Kidney (tissue), 14 donors: ENCODE data around the gene ZNF654. TPM values are rescaled to one million over a fixed set of nuclear protein-coding genes. Genes with fewer than 3 reads are reported as not detected.

Source experiments
- DNase-seq, 5 donors: peaks; one replicate each; pipeline ENCODE4 v3.0.0-alpha.2; 2013 to 2020
- FAIRE-seq: peaks from 2 replicates; lab custom pipeline; 2012; peaks lifted over from hg19 to GRCh38; lab: Jason Lieb, UNC
- H3K27ac ChIP-seq, 2 donors: one replicate each; pipeline ENCODE4 v1.7.0; 2013; ENCODE audit warnings: low read depth in 2 of 2, low read length in 2 of 2, inconsistent platforms in 1 of 2
- H3K27me3 ChIP-seq: one replicate; pipeline ENCODE4 v1.7.1; 2013; ENCODE audit warnings: low read length, inconsistent platforms; ENCODE audit not compliant: control insufficient read depth, insufficient read depth
- H3K36me3 ChIP-seq, 3 donors: one replicate each; pipeline versions ENCODE4 v1.7.0 to v1.7.1; 2013; ENCODE audit warnings: low read length in 3 of 3, control low read depth in 1 of 3, inconsistent platforms in 1 of 3; ENCODE audit not compliant: insufficient read depth in 3 of 3, control insufficient read depth in 2 of 3
- H3K4me1 ChIP-seq, 3 donors: one replicate each; pipeline versions ENCODE4 v1.7.0 to v1.7.1; 2013; ENCODE audit warnings: low read length in 3 of 3, inconsistent platforms in 1 of 3, low read depth in 1 of 3; ENCODE audit not compliant: control insufficient read depth in 2 of 3, insufficient read depth in 2 of 3
- H3K4me3 ChIP-seq, 3 donors: one replicate each; pipeline versions ENCODE4 v1.7.0 to v1.8.1; 2013; ENCODE audit warnings: low read length in 3 of 3, control low read depth in 1 of 3, inconsistent platforms in 1 of 3
- H3K9ac ChIP-seq, 3 donors: one replicate each; pipeline versions ENCODE4 v1.7.0 to v1.7.1; 2013; ENCODE audit warnings: low read length in 3 of 3, control low read depth in 1 of 3, inconsistent platforms in 1 of 3
- H3K9me3 ChIP-seq, 3 donors: one replicate each; pipeline versions ENCODE4 v1.7.0 to v1.7.1; 2013; ENCODE audit warnings: low read length in 3 of 3, control low read depth in 1 of 3, inconsistent platforms in 1 of 3; ENCODE audit not compliant: control insufficient read depth in 2 of 3, insufficient read depth in 1 of 3
- intact Hi-C: fragments of 100-400 bp; cut with DNase I; formaldehyde crosslinking; loops from one replicate; pipeline ENCODE4 v1.11.1; 2022
- polyA plus RNA-seq: library from polyadenylated mRNA; stranded (reverse); fragments of 350-450 nt; fragmentation: Illumina TruSeq; extraction: RNeasy Lipid Tissue Mini Kit (QIAGEN cat#74804); gene quantifications from one replicate; pipeline ENCODE4 v1.2.3, GENCODE V29; 2014; ENCODE audit warnings: low read depth, low replicate concordance; ENCODE audit not compliant: insufficient read depth
- total RNA-seq: library from RNA; stranded (reverse); fragmentation: NEBNext Ultra II Directional; extraction: Animal tissue kit (Norgen Biotek cat#: 25700); gene quantifications from one replicate; pipeline ENCODE4 v1.2.1, GENCODE V29; 2021
- TF ChIP-seq, protein P1 (sequence below): IDR thresholded peaks from 3 replicates; pipeline ENCODE4 v1.5.1; 2012; ENCODE audit warnings: mild to moderate bottlenecking, moderate library complexity, borderline replicate concordance; ENCODE audit not compliant: insufficient read depth; ENCODE audit errors: extremely low read depth
- donor health status: control.
- donor health status: control.
- donor health status: control.
- donor health status: control.
- donor health status: control.
- donor health status: DM: yes; HTN: yes; CAD: no.
- donor health status: Normal renal cell carcinoma (clear cell type).

ZNF654 gene
- total and polyA plus RNA-seq, 2 donors from 2014 or later: 3.0 to 16.0 TPM

DNA sequence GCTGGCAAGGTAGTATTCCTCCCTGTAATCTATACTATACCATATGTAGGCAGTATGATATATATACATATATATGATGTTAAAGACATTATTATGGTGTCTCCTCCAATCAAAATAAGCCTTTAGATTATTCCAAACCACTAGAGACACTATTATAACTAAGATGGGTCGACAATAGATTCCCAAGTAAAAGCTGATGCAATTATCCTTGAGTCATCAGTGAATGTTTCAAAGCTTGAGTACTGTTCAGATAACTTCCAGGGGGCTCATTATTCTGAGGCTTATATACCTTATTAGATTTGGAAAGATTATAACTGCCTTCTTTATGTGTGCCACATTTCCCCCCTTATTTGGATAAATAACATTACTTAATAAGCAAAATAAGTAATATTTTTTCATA is 78.8 kb downstream of the ZNF654 start:
- Histone ChIP-seq H3K27me3 (no peaks in the 10 kb centered on the region), H3K36me3 (peaks cover 0 to 24% (median 0%) of the 10 kb centered on the region in 3 donors), H3K27ac (no peak overlapping the region), H3K4me3 (no peak overlapping the region), H3K4me1 (no peaks in the 10 kb centered on the region), H3K9me3 (no peaks in the 10 kb centered on the region), H3K9ac (no peak overlapping the region)
- FAIRE-seq (no peak), DNase-seq (no peak)
- intact Hi-C loops: no loop called here
- TF ChIP-seq, protein P1, sequence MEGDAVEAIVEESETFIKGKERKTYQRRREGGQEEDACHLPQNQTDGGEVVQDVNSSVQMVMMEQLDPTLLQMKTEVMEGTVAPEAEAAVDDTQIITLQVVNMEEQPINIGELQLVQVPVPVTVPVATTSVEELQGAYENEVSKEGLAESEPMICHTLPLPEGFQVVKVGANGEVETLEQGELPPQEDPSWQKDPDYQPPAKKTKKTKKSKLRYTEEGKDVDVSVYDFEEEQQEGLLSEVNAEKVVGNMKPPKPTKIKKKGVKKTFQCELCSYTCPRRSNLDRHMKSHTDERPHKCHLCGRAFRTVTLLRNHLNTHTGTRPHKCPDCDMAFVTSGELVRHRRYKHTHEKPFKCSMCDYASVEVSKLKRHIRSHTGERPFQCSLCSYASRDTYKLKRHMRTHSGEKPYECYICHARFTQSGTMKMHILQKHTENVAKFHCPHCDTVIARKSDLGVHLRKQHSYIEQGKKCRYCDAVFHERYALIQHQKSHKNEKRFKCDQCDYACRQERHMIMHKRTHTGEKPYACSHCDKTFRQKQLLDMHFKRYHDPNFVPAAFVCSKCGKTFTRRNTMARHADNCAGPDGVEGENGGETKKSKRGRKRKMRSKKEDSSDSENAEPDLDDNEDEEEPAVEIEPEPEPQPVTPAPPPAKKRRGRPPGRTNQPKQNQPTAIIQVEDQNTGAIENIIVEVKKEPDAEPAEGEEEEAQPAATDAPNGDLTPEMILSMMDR: no peak

GRCh38 chr3:88141458-88142083 is 82.5 kb downstream of the ZNF654 start:
- TF ChIP-seq, protein P1: no peak
- H3K36me3 ChIP-seq: peaks cover 0 to 20% (median 0%) of the 10 kb centered on the region in 3 donors
- intact Hi-C loops: no loop called here

GRCh38 chr3:88142094-88142624 is 83.1 kb downstream of the ZNF654 start:
- no peak for DNase-seq
- H3K4me1 ChIP-seq: no peaks in the 10 kb centered on the region
- no peak overlapping the region for H3K9ac ChIP-seq
- intact Hi-C loops: no loop called here
- TF ChIP-seq, protein P1: no peak
- H3K27ac ChIP-seq: no peak overlapping the region
- FAIRE-seq: no peak
- H3K27me3 ChIP-seq: no peaks in the 10 kb centered on the region
- H3K4me3 ChIP-seq: no peak overlapping the region
- H3K9me3 ChIP-seq: no peaks in the 10 kb centered on the region
- peaks cover 0 to 20% (median 0%) of the 10 kb centered on the region in 3 donors for H3K36me3 ChIP-seq

More at GRCh38 chr3:88141458-88142083, 82.5 kb downstream of the ZNF654 start:
- DNase-seq (no peak), FAIRE-seq (no peak)
- Histone ChIP-seq H3K4me3 (no peak overlapping the region), H3K9me3 (no peaks in the 10 kb centered on the region), H3K9ac (no peak overlapping the region), H3K4me1 (no peaks in the 10 kb centered on the region), H3K27me3 (no peaks in the 10 kb centered on the region), H3K27ac (no peak overlapping the region)

- DNase-seq (no peak), FAIRE-seq (no peak)
- Histone ChIP-seq H3K4me3 (no peak overlapping the region), H3K27ac (no peak overlapping the region), H3K27me3 (no peaks in the 10 kb centered on the region), H3K4me1 (peaks cover 2 to 7% (median 4%) of the 10 kb centered on the region in 3 donors), H3K36me3 (no peaks in the 10 kb centered on the region), H3K9me3 (no peaks in the 10 kb centered on the region), H3K9ac (no peak overlapping the region)
- TF ChIP-seq, protein P1: no peak
- intact Hi-C loops: no loop called here
These were observed 88.2 kb downstream of the ZNF654 start for GRCh38 chr3:88147261-88147660.
